ENCODE measurements around the gene NTSR1. TPM values are rescaled to one million over a fixed set of nuclear protein-coding genes. Genes with fewer than 3 reads are reported as not detected.
A peak's percentile ranks its signal among the peaks of the same experiment; 100 is the strongest.

NTSR1 gene
- total RNA-seq, 1 donor from 2014 or later: 0.26 TPM

- Histone ChIP-seq H3K4me3 (no peak overlapping the region), H2AFZ (replicated peaks) (no peak overlapping the region), H3K9ac (no peak overlapping the region), H3K4me1 (peaks cover 10% of the 10 kb centered on the region), H3K27ac (no peak overlapping the region), H3K9me3 (ENCODE audit: low read depth) (no peaks in the 10 kb centered on the region), H4K20me1 (ENCODE audit: low read depth) (peaks cover 3% of the 10 kb centered on the region), H3K27me3 (no peaks in the 10 kb centered on the region), H3K36me3 (no peaks in the 10 kb centered on the region), H3K4me2 (no peak overlapping the region), H3F3A (ENCODE audit: low read depth) (no peaks in the 10 kb centered on the region), H3K79me2 (ENCODE audit: low read depth) (no peaks in the 10 kb centered on the region)
- H3K4me1 Mint-ChIP-seq: peaks cover 33% of the 10 kb centered on the region
- TF ChIP-seq EZH2 (IDR thresholded peaks at IDR 0.05) (no peak), CTCF (IDR thresholded peaks at IDR 0.05) (no peak), EZH2phosphoT487 (IDR thresholded peaks at IDR 0.05) (no peak)
- no peaks in the 10 kb centered on the region for H3K36me3 Mint-ChIP-seq
- peaks cover 4% of the 10 kb centered on the region for H3K27me3 Mint-ChIP-seq (ENCODE audit: insufficient read depth, low read depth)
- DNase-seq (ENCODE audit: low spot score): no peak
- H3K4me3 Mint-ChIP-seq: no peak overlapping the region
- no peak overlapping the region for H3K27ac Mint-ChIP-seq
- no peaks in the 10 kb centered on the region for H3K9me3 Mint-ChIP-seq
These were observed 42.6 kb upstream of the NTSR1 start for GRCh38 chr20:62665826-62666735.

- TF ChIP-seq CTCF (IDR thresholded peaks at IDR 0.05): no peak
- no peak for TF ChIP-seq EZH2 (IDR thresholded peaks at IDR 0.05)
- TF ChIP-seq EZH2phosphoT487 (IDR thresholded peaks at IDR 0.05): no peak
- no peak overlapping the region for H3K4me2 ChIP-seq
- H2AFZ ChIP-seq (replicated peaks): no peak overlapping the region
- Mint-ChIP-seq H3K36me3 (no peaks in the 10 kb centered on the region), H3K9me3 (no peaks in the 10 kb centered on the region), H3K27me3 (ENCODE audit: insufficient read depth, low read depth) (peaks cover 3% of the 10 kb centered on the region), H3K4me1 (peaks cover 33% of the 10 kb centered on the region), H3K4me3 (peak overlapping the region; percentile 64), H3K27ac (peak overlapping the region; percentile 59)
- no peak overlapping the region for H3K4me3 ChIP-seq
- H3K79me2 ChIP-seq (ENCODE audit: low read depth): no peaks in the 10 kb centered on the region
- DNase-seq (ENCODE audit: low spot score): no peak
- no peaks in the 10 kb centered on the region for H3K36me3 ChIP-seq
- H3K9me3 ChIP-seq (ENCODE audit: low read depth): no peaks in the 10 kb centered on the region
- H3K27me3 ChIP-seq: no peaks in the 10 kb centered on the region
- H3K4me1 ChIP-seq: peaks cover 10% of the 10 kb centered on the region
- no peaks in the 10 kb centered on the region for H3F3A ChIP-seq (ENCODE audit: low read depth)
- H3K9ac ChIP-seq: no peak overlapping the region
- no peak overlapping the region for H3K27ac ChIP-seq
- H4K20me1 ChIP-seq (ENCODE audit: low read depth): peaks cover 3% of the 10 kb centered on the region
These were observed 41.7 kb upstream of the NTSR1 start for GRCh38 chr20:62666736-62667529.

DNA sequence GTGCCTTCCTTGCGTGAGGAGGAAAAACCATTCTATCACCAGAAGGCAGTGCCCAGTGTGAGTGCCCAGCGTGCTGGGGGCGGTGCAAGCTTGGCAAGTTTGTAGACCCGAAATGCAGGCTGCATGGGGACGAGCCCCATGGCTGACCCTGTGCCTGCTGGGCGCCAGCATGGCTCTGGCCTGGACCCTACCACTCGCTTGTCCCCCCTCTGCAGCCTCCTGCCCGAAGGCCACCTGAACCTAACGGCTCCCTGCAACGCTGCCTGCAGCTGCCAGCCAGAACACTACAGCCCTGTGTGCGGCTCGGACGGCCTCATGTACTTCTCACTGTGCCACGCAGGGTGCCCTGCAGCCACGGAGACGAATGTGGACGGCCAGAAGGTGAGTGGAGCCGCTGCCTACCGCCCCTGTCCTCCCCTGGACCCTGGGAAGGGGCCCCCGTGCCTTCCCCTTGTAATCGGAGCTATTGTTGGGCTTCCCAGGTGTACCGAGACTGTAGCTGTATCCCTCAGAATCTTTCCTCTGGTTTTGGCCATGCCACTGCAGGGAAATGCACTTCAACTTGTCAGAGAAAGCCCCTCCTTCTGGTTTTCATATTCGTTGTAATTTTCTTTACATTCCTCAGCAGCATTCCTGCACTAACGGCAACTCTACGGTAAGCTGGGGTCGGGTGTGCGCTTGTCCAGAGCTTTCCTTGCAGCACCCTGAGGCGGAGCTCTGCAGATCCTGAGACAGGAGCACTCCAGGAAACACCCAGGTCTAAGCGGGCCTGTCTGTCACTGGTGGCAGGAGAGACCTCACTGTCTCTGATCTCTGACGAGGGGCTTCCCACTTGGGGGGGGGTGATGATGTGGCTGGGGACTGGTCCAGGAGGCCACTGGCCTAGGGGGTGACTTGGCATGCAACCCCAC is 40.9 kb upstream of the NTSR1 start:
- Mint-ChIP-seq H3K4me1 (peaks cover 37% of the 10 kb centered on the region), H3K27ac (peak overlapping the region; percentile 46), H3K4me3 (peak overlapping the region; percentile 74), H3K27me3 (ENCODE audit: insufficient read depth, low read depth) (peaks cover 2% of the 10 kb centered on the region), H3K9me3 (no peaks in the 10 kb centered on the region), H3K36me3 (no peaks in the 10 kb centered on the region)
- TF ChIP-seq EZH2 (IDR thresholded peaks at IDR 0.05) (no peak), CTCF (IDR thresholded peaks at IDR 0.05) (no peak), EZH2phosphoT487 (IDR thresholded peaks at IDR 0.05) (no peak)
- Histone ChIP-seq H3K4me1 (peaks cover 10% of the 10 kb centered on the region), H3K36me3 (no peaks in the 10 kb centered on the region), H3F3A (ENCODE audit: low read depth) (no peaks in the 10 kb centered on the region), H3K27ac (no peak overlapping the region), H3K9ac (no peak overlapping the region), H3K4me3 (no peak overlapping the region), H3K4me2 (no peak overlapping the region), H3K27me3 (no peaks in the 10 kb centered on the region), H3K79me2 (ENCODE audit: low read depth) (no peaks in the 10 kb centered on the region), H3K9me3 (ENCODE audit: low read depth) (no peaks in the 10 kb centered on the region), H2AFZ (replicated peaks) (no peak overlapping the region), H4K20me1 (ENCODE audit: low read depth) (peaks cover 3% of the 10 kb centered on the region)
- no peak for DNase-seq (ENCODE audit: low spot score)

All from neural progenitor cell (in vitro differentiated cells).